Fibroblast of skin of left biceps (primary cell): ENCODE results near the gene IDS.
"Not testable (repeated sequence)": the region's sequence is repeated elsewhere in the genome, so short reads cannot be mapped to it uniquely, and the experiment has no call there.

Experiments
- DNase-seq, 2 experiments: peaks; one replicate each; pipeline ENCODE4 v3.0.0-alpha.2; 2013; ENCODE audit warnings: low read depth in 2 of 2

IDS gene

GRCh38 chrX:149497626-149498025, 7.5 kb downstream of the IDS start:
- DNase-seq, result no peak

- DNase-seq, result no peak
Measured at GRCh38 chrX:149497054-149497453, 8.1 kb downstream of the IDS start.

GRCh38 chrX:149495573-149496071, 9.5 kb downstream of the IDS start:
- no peak for DNase-seq

GRCh38 chrX:149494844-149495565, 10.1 kb downstream of the IDS start:
- DNase-seq, result no peak

GRCh38 chrX:149493567-149494562, 11.2 kb downstream of the IDS start:
- no peak for DNase-seq

GRCh38 chrX:149491812-149492211, 13.3 kb downstream of the IDS start:
- DNase-seq, result no peak

- DNase-seq, result no peak
Measured at GRCh38 chrX:149490100-149490499, 15.0 kb downstream of the IDS start.

- not testable (repeated sequence) for DNase-seq
Measured at GRCh38 chrX:149488411-149489052, 16.6 kb downstream of the IDS start.

- DNase-seq, result not testable (repeated sequence)
Measured at GRCh38 chrX:149488008-149488407, 17.1 kb downstream of the IDS start.

- DNase-seq, result no peak
Measured at GRCh38 chrX:149487292-149487691, 17.8 kb downstream of the IDS start.

- DNase-seq, result no peak
Measured at GRCh38 chrX:149476513-149476912, 28.6 kb downstream of the IDS start.

GRCh38 chrX:149473966-149474365, 31.1 kb downstream of the IDS start:
- DNase-seq, result no peak

GRCh38 chrX:149473092-149473491, 32.0 kb downstream of the IDS start:
- no peak for DNase-seq

GRCh38 chrX:149472625-149473024, 32.5 kb downstream of the IDS start:
- no peak for DNase-seq

- no peak for DNase-seq
Measured at GRCh38 chrX:149471397-149471796, 33.7 kb downstream of the IDS start.

- no peak for DNase-seq
Measured at GRCh38 chrX:149470955-149471354, 34.2 kb downstream of the IDS start.

- no peak for DNase-seq
Measured at GRCh38 chrX:149469406-149469805, 35.7 kb downstream of the IDS start.

GRCh38 chrX:149467920-149468319, 37.2 kb downstream of the IDS start:
- no peak for DNase-seq

- no peak for DNase-seq
Measured at GRCh38 chrX:149467461-149467860, 37.6 kb downstream of the IDS start.

- DNase-seq, result peak in 1 of 2 experiments; percentile 41
Measured at GRCh38 chrX:149462849-149463248, 42.3 kb downstream of the IDS start.

GRCh38 chrX:149461746-149462145, 43.4 kb downstream of the IDS start:
- no peak for DNase-seq

GRCh38 chrX:149458586-149458985, 46.5 kb downstream of the IDS start:
- DNase-seq, result no peak
